Ishikawa (cell line): Measurements from ENCODE around the gene C10orf120.

Source experiments
- CEBPB ChIP-seq: IDR thresholded peaks from 2 replicates; pipeline ENCODE4 v1.6.1; 2012
- EGR1 ChIP-seq: IDR thresholded peaks from 2 replicates; pipeline ENCODE4 v1.6.1; 2012
- EP300 ChIP-seq: IDR thresholded peaks from 2 replicates; pipeline ENCODE4 v1.6.1; 2012; ENCODE audit warnings: borderline replicate concordance
- FOXM1 ChIP-seq: IDR thresholded peaks from 2 replicates; pipeline ENCODE4 v1.6.1; 2012; ENCODE audit warnings: low read depth, borderline replicate concordance
- RAD21 ChIP-seq: IDR thresholded peaks from 2 replicates; pipeline ENCODE4 v1.6.1; 2012; ENCODE audit warnings: low read depth
- REST ChIP-seq: IDR thresholded peaks from 2 replicates; pipeline ENCODE4 v1.6.1; 2012; ENCODE audit warnings: low read depth, mild to moderate bottlenecking
- TAF1 ChIP-seq: IDR thresholded peaks from 2 replicates; pipeline ENCODE4 v1.6.1; 2012; ENCODE audit warnings: low read depth, mild to moderate bottlenecking
- YY1 ChIP-seq: IDR thresholded peaks from 2 replicates; pipeline ENCODE4 v1.6.1; 2012; ENCODE audit warnings: low read depth
- TF ChIP-seq, protein P1 (sequence below): IDR thresholded peaks from 2 replicates; pipeline ENCODE4 v1.6.1; 2012

- no peak for TF ChIP-seq RAD21
- no peak for TF ChIP-seq YY1
- TF ChIP-seq REST, result no peak
- TF ChIP-seq EP300, result no peak
- TF ChIP-seq CEBPB, result no peak
- TF ChIP-seq, protein P1, sequence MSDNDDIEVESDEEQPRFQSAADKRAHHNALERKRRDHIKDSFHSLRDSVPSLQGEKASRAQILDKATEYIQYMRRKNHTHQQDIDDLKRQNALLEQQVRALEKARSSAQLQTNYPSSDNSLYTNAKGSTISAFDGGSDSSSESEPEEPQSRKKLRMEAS, result no peak
- TF ChIP-seq FOXM1, result no peak
- TF ChIP-seq EGR1, result no peak
- no peak for TF ChIP-seq TAF1
Observed at GRCh38 chr10:122716025-122716424, 16.4 kb upstream of the C10orf120 start.
